Caki2 (cell line): ENCODE measurements around the gene PTPN12. TPM values are rescaled to one million over a fixed set of nuclear protein-coding genes. Genes with fewer than 3 reads are reported as not detected.

ENCODE experiments used
- DNase-seq: peaks from one replicate; pipeline ENCODE4 v3.0.0-alpha.2; 2015; ENCODE audit warnings: low read depth
- in situ Hi-C: cut with HindIII; loops from 2 replicates; pipeline ENCODE4 v1.10.0; 2016; ENCODE audit warnings: low sequenced_read_pairs, low pct_unique_long_range_greater_than_20kb, mixed read lengths
- total RNA-seq: library from RNA; depleted of rRNA; stranded (reverse); fragments of >200 nt; shearing (Covaris generic); gene quantifications from 2 replicates; pipeline ENCODE4 v1.2.3, GENCODE V29; 2014; ENCODE audit warnings: low replicate concordance

Gene PTPN12
- total RNA-seq, 1 experiment from 2014 or later = 19.0 TPM

DNA sequence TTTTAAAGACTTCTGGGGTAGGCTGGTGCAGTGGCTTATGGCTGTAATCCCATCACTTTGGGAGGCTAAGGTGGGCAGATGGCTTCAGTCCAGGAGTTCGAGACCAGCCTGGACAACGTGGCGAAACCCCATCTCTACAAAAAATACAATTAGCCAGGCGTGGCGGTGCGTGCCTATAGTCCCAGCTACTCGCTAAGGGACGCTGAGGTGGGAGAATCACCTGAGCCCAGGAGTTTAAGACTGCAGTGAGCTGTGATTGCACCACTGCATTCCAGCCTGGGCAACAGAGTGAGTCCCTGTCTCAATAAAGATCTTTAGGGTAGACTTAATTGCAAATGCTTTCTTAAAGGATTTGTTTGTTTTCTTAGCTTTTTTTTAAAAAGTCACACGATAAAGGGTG lies 29.3 kb downstream of the PTPN12 start:
- in situ Hi-C loops = no loop called here
- DNase-seq = no peak

DNA sequence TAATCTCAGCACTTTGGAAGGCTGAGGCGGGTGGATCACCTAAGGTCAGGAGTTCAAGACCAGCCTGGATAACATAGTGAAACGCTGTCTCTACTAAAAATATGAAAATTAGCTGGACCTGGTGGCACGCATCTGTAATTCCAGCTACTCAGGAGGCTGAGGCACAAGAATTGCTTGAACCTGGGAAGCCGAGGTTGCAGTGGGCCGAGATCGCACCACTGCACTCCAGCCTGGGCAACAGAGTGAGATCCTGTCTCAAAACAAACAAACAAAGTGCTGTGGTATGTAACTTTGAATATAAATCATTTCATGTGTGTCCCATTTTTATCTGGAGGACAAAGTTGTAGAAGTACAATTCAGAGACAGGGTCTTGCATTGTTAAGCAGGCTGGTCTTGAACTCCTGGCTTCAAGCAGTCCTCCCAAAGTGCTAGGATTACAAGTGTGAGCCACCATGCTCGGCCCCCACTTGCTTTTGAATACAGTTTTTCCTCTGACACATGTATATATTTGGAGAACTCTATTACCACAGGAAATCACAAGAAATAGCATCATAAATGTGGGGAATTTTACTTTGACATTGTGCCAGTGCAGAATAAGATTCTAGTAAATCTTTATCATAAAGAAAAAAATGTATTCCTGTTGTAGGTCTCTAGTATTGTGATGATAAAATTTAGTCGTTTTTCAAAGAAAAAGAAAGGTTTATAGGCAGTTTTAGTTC lies 32.6 kb downstream of the PTPN12 start:
- in situ Hi-C loops = no loop called here
- no peak for DNase-seq

DNA sequence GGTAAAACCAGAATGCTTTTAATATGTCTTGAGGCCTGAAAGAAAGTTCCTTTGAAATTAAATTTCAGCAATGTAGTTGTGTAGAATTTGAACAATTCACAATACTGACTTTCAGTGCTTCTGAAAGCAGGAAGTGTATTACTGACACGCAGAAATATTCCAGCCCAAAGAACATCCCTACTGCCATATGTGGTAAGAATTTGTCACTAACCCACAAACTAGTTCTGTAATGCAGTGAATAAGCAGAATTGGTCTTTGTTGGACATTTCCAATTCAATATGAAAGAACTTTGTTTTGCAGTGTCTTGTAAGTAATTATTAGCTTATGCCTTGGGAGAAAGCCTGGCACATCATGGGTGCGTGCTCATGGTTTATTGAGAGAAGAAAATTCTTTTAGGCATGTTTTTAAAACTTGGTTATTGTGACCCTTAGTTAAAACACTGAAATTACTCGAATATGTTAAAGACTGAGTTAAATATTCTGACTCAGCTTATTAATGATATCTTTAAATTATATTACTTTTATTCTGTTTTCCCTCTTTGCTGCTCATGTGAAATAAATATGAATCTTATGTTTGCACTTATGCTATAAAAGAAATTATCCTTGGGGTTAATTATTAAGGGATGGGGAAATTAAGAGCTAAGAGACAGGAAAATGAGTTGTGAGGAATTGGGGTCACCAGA lies 33.4 kb downstream of the PTPN12 start:
- peak; percentile 7 for DNase-seq
- in situ Hi-C loops = no loop called here

DNA sequence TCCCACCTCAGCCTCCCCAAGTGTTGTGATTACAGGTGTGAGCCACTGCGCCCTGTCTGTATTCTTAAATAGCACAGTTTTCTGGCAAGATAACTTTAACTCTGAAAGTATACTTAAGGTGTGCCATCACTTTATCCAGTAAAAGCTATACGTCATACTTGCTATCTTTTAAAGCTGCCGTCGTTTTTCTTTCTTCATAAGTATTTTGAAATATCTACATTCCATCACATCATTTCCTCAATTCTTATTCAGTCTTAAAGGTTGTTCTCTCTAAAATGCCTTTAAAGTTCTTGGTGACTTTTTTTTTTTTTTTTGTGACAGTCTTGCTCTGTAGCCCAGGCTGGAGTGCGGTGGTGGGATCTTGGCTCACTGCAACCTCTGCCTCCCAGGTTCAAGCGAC lies 34.7 kb downstream of the PTPN12 start:
- in situ Hi-C loops = no loop called here
- DNase-seq = no peak

DNA sequence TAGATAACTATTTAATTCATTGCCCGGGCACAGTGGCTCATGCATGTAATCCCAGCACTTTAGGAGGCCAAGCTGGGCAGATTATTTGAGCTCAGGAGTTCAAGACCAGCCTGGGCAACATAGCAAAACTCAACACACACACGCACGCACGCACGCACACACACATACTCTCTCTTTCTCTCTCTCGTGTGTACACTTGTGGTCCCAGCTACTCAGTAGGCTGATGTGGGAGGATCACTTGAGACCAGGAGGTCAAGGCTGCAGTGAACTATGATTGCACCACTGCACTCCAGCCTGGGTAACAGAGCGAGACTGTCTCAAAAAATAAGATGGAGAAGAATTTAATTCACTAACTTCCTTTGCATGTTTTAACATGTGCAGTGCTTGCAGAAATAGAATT lies 38.1 kb downstream of the PTPN12 start:
- in situ Hi-C loops = no loop called here

DNA sequence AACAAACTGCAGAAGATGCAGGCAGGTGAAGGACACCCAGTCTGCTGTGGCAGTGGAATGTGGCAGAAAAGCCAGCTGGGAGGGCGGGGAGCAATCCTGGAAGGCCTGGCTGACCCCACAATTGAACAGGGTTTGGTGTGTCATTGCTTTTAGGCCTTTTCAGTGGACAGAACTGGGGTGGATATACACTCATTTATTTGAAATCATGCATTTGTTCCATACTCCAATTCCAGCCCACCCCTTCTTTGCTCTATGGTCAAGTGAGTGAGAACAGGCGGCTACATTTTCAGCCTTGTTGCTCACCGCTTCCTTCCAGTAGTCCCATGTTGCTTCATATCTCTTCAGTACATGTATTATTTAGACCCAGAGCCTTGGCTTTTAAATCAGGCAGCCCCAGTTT lies 39.8 kb downstream of the PTPN12 start:
- DNase-seq = no peak
- in situ Hi-C loops = no loop called here

More for the DNA sequence above, 38.1 kb downstream of the PTPN12 start:
- peak; percentile 3 for DNase-seq

DNA sequence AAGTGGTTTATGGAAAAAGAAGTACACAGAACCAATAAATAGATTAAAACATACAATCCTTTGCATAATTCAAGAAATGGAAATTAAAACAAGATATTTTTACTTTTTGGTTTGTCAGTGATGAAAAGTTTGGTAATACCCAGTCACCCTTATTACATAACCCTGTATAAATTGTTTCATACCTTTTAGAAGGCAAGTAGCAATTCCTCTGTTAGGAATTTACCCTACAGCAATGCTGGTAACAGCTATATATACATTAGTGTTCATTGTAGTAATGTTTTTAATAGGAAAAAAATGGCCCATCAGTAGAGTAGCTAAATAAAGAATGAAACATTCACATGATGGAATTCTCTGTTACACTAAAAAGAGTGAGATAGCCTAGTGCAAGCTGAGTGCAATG lies 42.7 kb downstream of the PTPN12 start:
- no peak for DNase-seq
- in situ Hi-C loops = no loop called here

DNA sequence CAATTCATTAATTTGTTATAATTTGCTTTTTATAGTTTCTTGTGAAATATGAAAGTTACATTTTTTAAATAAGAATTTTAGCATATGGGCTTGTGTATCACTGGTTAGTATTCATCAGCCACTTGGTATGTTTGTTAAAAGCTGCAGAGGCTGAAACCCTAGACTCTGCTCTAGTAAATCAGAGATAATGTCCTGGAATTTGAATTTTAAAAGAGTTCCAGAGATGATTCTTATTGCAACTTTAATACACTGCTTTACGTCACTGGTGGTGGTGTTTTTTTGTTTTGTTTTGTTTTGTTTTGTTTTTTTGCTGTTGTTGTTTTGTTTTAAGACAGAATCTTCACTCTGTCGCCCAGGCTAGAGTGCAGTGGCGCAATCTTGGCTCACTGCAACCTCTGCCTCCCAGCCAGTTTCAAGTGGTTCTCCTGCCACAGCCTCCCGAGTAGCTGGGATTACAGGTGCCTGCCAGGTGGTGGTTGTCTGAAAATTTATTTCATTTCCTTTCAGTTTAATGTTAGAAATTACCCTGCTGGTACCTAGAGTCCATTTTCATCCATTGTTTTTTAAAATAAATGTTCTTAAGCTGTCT lies 43.8 kb downstream of the PTPN12 start:
- in situ Hi-C loops = no loop called here
- DNase-seq = no peak

DNA sequence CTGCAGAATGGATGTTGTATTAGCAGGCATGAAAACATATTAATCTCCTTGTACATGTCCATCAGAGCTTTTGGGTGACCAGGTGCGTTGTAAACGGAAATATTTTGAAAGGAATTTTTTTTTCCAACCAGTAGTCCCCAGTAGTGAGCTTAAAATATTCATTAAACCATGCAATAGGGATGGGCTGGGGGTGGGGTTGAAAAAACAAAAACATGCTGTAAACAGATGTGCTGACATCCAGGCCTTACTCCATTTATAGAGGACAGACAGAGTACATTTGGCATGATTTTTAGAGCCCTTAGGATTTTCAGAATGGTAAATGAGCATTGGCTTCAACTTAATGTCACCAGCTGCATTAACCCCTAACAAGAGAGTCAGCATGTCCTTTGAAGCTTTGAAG lies 50.2 kb downstream of the PTPN12 start:
- no peak for DNase-seq
- in situ Hi-C loops = no loop called here

DNA sequence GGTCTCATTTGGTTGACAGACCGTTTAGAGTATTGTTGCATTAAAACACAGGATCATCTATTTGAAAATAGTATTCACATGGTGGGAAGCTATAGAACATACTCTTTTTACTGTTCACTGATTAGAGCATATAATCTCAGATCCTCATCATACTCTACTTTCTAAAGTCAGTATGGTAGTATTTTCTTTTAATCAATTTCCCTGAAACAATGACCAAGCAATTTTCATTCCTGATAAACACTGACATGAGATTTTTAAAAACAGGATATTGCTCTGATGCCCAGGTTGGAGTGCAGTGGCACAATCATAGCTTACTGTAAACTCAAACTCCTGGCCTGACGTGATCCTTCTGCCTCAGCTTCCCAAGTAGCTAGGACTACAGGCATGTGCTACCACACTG lies 63.9 kb downstream of the PTPN12 start:
- DNase-seq = no peak
- in situ Hi-C loops = no loop called here

DNA sequence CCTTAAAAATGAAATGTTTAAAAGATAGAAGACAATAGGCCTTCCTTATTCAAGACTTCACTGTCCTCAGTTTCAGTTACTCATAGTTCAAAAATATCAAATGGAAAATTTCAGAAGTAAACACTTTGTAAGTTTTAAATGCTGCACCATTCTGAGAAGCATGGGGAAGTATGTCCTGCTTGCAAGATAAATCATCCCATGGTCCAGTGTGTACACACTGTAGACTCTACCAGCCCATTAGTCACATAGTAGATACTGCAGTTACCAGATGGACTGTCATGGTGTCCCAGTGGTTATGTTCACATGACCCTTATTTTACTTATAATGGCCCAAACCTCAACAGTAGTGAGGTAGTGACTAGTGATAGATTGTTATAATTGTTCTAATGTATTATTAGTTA lies 69.5 kb downstream of the PTPN12 start:
- in situ Hi-C loops = no loop called here
- DNase-seq = no peak

DNA sequence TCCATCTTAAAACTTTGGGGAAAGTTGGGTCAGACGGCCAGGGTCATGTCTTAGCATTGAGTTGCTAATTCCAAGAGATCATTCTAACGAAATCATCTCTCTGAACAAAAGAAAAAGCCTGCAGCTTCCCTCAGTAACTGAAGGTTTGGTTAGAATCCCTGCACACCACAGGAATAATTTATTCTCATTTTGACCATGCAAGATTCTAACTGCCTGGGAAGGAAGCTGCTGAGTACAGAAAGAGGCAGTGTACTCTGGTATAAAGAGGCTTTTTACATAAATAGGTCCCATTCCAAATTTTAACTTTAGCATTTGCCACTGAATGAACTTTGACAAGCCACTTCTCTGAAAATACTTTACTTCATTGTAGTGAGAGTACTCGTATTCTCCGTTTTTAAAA lies 82.2 kb downstream of the PTPN12 start:
- in situ Hi-C loops = no loop called here
- DNase-seq = no peak

DNA sequence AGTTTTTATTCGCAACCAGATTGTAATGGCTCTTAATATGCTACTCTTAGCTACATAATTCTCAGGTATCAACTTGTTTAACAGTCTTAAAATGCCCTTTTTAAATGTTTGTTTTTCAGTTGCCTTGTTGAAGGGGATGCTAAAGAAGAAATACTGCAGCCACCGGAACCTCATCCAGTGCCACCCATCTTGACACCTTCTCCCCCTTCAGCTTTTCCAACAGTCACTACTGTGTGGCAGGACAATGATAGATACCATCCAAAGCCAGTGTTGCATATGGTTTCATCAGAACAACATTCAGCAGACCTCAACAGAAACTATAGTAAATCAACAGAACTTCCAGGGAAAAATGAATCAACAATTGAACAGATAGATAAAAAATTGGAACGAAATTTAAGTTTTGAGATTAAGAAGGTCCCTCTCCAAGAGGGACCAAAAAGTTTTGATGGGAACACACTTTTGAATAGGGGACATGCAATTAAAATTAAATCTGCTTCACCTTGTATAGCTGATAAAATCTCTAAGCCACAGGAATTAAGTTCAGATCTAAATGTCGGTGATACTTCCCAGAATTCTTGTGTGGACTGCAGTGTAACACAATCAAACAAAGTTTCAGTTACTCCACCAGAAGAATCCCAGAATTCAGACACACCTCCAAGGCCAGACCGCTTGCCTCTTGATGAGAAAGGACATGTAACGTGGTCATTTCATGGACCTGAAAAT lies 89.7 kb downstream of the PTPN12 start:
- in situ Hi-C loops = loop anchor here (25.0 kb wide), 1 partner anchor 286 kb away; no protein-coding TSS in a partner anchor
- no peak for DNase-seq

DNA sequence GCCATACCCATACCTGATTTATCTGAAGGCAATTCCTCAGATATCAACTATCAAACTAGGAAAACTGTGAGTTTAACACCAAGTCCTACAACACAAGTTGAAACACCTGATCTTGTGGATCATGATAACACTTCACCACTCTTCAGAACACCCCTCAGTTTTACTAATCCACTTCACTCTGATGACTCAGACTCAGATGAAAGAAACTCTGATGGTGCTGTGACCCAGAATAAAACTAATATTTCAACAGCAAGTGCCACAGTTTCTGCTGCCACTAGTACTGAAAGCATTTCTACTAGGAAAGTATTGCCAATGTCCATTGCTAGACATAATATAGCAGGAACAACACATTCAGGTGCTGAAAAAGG lies 90.2 kb downstream of the PTPN12 start:
- DNase-seq = no peak
- in situ Hi-C loops = loop anchor here (25.0 kb wide), 1 partner anchor 285 kb away; no protein-coding TSS in a partner anchor

DNA sequence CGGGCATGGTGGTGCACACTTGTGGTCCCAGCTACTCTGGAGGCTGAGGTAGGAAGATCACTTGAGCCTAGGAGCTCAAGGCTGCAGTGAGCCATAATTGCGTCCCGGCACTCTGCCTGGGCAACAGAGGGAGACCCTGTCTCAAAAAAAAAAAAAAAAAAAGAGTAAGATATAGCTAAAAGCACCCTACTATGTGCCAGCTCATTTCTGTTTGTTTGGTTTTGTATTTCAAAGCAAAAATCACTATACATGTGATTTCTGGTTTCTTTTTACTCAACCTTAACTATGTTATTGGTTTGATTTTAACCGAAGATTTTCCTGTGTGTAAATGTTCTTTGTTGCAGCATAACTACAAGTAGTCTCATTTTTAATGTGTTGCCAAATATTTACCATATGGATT lies 92.7 kb downstream of the PTPN12 start:
- no peak for DNase-seq
- in situ Hi-C loops = loop anchor here (25.0 kb wide), 1 partner anchor 283 kb away; no protein-coding TSS in a partner anchor

DNA sequence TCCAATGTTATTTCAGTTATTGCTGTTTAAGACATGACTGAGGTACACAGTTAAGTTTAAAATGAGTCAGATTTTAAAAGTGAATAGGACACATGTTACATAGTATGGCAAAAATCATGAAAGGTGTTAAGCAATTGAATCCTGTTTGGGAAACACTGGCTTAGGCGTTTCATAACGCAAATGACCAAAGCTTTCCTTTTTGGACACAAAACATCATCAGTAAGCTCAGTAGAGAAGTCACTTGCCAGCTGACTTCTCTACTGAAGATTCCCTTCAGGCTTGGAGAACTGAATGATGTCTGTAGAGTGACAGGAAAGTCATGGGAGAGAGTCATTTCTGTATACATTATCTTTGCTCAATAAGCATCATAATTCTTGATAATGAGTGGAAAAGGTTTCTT lies 94.7 kb downstream of the PTPN12 start:
- in situ Hi-C loops = loop anchor here (25.0 kb wide), 1 partner anchor 280 kb away; no protein-coding TSS in a partner anchor
- DNase-seq = no peak

DNA sequence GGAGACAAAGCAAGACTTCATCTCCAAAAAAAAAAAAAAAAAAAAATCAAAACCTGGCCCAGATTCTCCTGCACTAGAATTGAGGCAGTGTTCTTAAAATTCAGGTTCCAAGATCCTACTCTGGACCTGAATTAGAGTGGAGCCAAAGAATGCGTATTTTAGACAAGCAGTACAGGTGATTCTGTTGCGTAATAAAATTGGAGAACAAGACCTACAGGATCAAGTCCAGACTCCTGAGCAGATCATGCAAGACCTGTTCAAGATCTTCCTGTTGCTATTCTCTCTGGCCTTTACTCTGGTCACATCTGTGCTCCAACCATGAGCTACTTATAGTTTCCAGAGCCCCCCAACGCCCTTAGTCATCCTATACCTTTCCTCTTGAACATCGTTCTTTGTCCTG lies 107.7 kb downstream of the PTPN12 start:
- in situ Hi-C loops = loop anchor here (25.0 kb wide), 1 partner anchor 268 kb away; no protein-coding TSS in a partner anchor

DNA sequence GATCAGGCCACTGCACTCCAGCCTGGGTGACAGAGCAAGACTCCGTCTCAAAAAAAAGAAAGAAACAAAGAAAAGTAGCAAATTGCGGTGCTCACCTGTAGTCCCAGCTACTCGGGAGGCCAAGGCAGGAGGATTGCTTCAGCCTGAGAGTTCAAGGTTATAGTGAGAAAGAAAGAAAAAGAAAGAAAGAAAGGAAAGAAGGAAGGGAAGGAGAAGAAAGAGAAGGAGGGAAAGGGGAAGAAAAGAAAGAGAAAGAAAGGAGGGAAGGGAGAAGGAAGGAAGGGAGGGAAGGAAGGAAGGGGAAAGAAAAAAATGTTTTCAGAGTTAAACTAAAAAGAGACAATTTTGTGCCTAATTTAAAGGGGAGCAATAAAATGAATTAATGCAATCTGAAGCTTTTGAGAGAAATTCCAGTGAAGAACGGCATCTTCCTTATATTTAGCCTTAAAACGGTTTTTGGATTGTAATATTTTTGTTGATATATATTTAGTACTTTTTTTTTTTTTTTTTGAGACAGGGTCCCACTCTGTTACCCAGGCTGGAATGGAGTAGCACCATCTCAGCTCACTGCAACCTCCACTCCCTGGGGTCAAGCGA lies 111.7 kb downstream of the PTPN12 start:
- in situ Hi-C loops = loop anchor here (25.0 kb wide), 1 partner anchor 263 kb away; no protein-coding TSS in a partner anchor
- DNase-seq = no peak

More for the DNA sequence above, 107.7 kb downstream of the PTPN12 start:
- DNase-seq = no peak
